HepG2 (cell line): Measurements from ENCODE around the gene AUP1. TPM values are rescaled to one million over a fixed set of nuclear protein-coding genes. Genes with fewer than 3 reads are reported as not detected.

Experiments
- AGO2 ChIP-seq: fragments of 200-400 bp; formaldehyde crosslinking; optimal IDR thresholded peaks from 2 replicates; pipeline ENCODE3; 2017; ENCODE audit warnings: mild to moderate bottlenecking, low read depth, low read length, moderate library complexity
- CENPX ChIP-seq: sonication (generic); formaldehyde crosslinking; IDR thresholded peaks from 2 replicates; pipeline ENCODE4 v1.9.0; 2021; ENCODE audit warnings: mild to moderate bottlenecking, missing genetic modification reagents, moderate library complexity
- EEA1 ChIP-seq: sonication (generic); formaldehyde crosslinking; IDR thresholded peaks from 2 replicates; pipeline ENCODE4 v1.5.1; 2020; ENCODE audit warnings: mild to moderate bottlenecking, missing genetic modification reagents, borderline replicate concordance
- FOXJ3 ChIP-seq: sonication (generic); formaldehyde crosslinking; IDR thresholded peaks from 2 replicates; pipeline ENCODE4 v1.4.0; 2020; ENCODE audit warnings: missing genetic modification reagents, mild to moderate bottlenecking, borderline replicate concordance
- HOXA5 ChIP-seq: sonication (generic); formaldehyde crosslinking; IDR thresholded peaks from 2 replicates; pipeline ENCODE4 v1.4.0; 2020; ENCODE audit warnings: missing genetic modification reagents
- HOXD1 ChIP-seq: sonication (generic); formaldehyde crosslinking; IDR thresholded peaks from 2 replicates; pipeline ENCODE4 v1.5.0; 2020; ENCODE audit warnings: missing genetic modification reagents
- KDM1A ChIP-seq: IDR thresholded peaks from 2 replicates; pipeline ENCODE4 v1.6.1; 2016; ENCODE audit warnings: missing compliant biosample characterization
- KLF11 ChIP-seq: IDR thresholded peaks from 2 replicates; pipeline ENCODE4 v1.6.1; 2016; ENCODE audit warnings: missing compliant biosample characterization
- KLF13 ChIP-seq: sonication (generic); formaldehyde crosslinking; IDR thresholded peaks from 2 replicates; pipeline ENCODE4 v1.4.0; 2020; ENCODE audit warnings: mild to moderate bottlenecking, missing genetic modification reagents
- MED8 ChIP-seq: sonication (generic); formaldehyde crosslinking; IDR thresholded peaks from 2 replicates; pipeline ENCODE4 v1.8.1; 2023; ENCODE audit warnings: mild to moderate bottlenecking, missing genetic modification reagents; ENCODE audit not compliant: insufficient replicate concordance
- NFRKB ChIP-seq: fragments of 450-650 bp; IDR thresholded peaks from 2 replicates; pipeline ENCODE4 v1.6.1; 2017
- PPARG ChIP-seq: conservative IDR thresholded peaks from 2 replicates; pipeline ENCODE4 v1.6.1; 2016; ENCODE audit warnings: missing biosample characterization, missing genetic modification reagents
- ZC3H13 ChIP-seq: sonication (generic); formaldehyde crosslinking; IDR thresholded peaks from 2 replicates; pipeline ENCODE4 v1.8.1; 2023; ENCODE audit warnings: mild to moderate bottlenecking, missing genetic modification reagents, moderate library complexity
- ZFP1 ChIP-seq: IDR thresholded peaks from 2 replicates; pipeline ENCODE4 v1.6.1; 2016
- ZNF296 ChIP-seq: sonication (generic); formaldehyde crosslinking; conservative IDR thresholded peaks from 2 replicates; pipeline ENCODE4 v1.5.0; 2020; ENCODE audit warnings: mild to moderate bottlenecking, missing genetic modification reagents
- ZNF354B ChIP-seq: sonication (generic); formaldehyde crosslinking; IDR thresholded peaks from 2 replicates; pipeline ENCODE4 v1.8.0; 2022; ENCODE audit warnings: mild to moderate bottlenecking, missing genetic modification reagents
- ZNF605 ChIP-seq: sonication (generic); formaldehyde crosslinking; IDR thresholded peaks from 2 replicates; pipeline ENCODE4 v1.8.0; 2022; ENCODE audit warnings: mild to moderate bottlenecking, missing genetic modification reagents
- ZNF749 ChIP-seq: sonication (generic); formaldehyde crosslinking; IDR thresholded peaks from 2 replicates; pipeline ENCODE4 v1.8.0; 2022; ENCODE audit warnings: mild to moderate bottlenecking, missing genetic modification reagents, moderate library complexity, borderline replicate concordance
- polyA plus RNA-seq, 8 experiments: library from polyadenylated mRNA; depleted of rRNA in 3 of 8; stranded (reverse) in 7 of 8; unstranded in 1 of 8; fragments of >200 nt; fragmentation: Illumina TruSeq in 4 of 8; extraction: Trizol in 4 of 8; gene quantifications; 2 replicates each; pipeline versions ENCODE4 v1.2.1 to v1.2.3, GENCODE V29; 2011 to 2016; ENCODE audit warnings: low read depth in 4 of 8, missing spikeins in 1 of 8, mixed read lengths in 1 of 8; ENCODE audit not compliant: insufficient read depth in 1 of 8
- total RNA-seq, 5 experiments: library from RNA; depleted of rRNA; stranded (reverse); fragments of >200 nt; fragmentation: Illumina TruSeq; extraction: Trizol; gene quantifications; 2 replicates each; pipeline ENCODE4 v1.2.3, GENCODE V29; 2016; ENCODE audit warnings: low read depth in 1 of 5
- TF ChIP-seq, protein P1 (sequence below): sonication (generic); formaldehyde crosslinking; IDR thresholded peaks from 2 replicates; pipeline ENCODE4 v1.5.0; 2020; ENCODE audit warnings: mild to moderate bottlenecking, missing genetic modification reagents, moderate library complexity
- TF ChIP-seq, protein P2 (sequence below): fragments of 450-650 bp; IDR thresholded peaks from 2 replicates; pipeline ENCODE4 v1.6.1; 2017
- TF ChIP-seq, protein P3 (sequence below): sonication (generic); formaldehyde crosslinking; IDR thresholded peaks from 2 replicates; pipeline ENCODE4 v1.4.0; 2020; ENCODE audit warnings: missing genetic modification reagents
- TF ChIP-seq, protein P4 (sequence below): sonication (generic); formaldehyde crosslinking; IDR thresholded peaks from 2 replicates; pipeline ENCODE4 v1.4.0; 2020; ENCODE audit warnings: missing genetic modification reagents, borderline replicate concordance

AUP1 gene
- total and polyA plus RNA-seq, 2 of the 13 experiments (the other 11 are each of a cell fraction or from before 2014, with no cell fraction given): 174 to 267 TPM

DNA sequence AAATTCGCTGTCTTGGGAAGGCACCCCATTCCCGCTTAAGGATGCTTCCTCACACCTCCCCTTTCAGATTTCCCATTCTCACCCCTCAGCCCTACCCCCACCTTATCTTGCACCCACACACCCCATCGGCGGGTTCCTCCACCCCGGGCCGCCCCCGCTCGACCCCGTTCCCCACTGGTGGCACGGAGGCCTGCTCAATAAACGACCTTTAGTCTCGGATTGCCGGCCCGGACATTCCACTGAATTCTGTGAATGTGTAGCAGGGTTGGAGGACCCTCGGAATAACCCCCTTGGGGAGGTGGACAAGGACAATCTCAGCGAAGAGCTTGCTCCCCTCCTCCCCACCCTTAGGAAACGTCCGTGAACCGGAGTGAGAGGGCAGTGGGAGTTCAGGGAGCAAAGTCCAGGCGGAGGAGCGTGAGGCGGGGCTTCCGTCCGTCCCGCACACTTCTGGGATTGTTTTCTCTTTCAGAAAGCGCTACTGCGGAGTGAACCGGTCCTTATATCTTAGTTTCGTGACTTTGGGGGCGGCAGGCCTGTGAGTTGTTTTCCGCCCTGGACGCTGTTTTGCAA lies 27.3 kb downstream of the AUP1 start (continued):
- TF ChIP-seq, protein P1, sequence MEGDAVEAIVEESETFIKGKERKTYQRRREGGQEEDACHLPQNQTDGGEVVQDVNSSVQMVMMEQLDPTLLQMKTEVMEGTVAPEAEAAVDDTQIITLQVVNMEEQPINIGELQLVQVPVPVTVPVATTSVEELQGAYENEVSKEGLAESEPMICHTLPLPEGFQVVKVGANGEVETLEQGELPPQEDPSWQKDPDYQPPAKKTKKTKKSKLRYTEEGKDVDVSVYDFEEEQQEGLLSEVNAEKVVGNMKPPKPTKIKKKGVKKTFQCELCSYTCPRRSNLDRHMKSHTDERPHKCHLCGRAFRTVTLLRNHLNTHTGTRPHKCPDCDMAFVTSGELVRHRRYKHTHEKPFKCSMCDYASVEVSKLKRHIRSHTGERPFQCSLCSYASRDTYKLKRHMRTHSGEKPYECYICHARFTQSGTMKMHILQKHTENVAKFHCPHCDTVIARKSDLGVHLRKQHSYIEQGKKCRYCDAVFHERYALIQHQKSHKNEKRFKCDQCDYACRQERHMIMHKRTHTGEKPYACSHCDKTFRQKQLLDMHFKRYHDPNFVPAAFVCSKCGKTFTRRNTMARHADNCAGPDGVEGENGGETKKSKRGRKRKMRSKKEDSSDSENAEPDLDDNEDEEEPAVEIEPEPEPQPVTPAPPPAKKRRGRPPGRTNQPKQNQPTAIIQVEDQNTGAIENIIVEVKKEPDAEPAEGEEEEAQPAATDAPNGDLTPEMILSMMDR: no peak
- TF ChIP-seq KLF11 (CRISPR knock-in tag): no peak
- peak; percentile 76 for TF ChIP-seq PPARG (CRISPR knock-in tag)
- no peak for TF ChIP-seq EEA1
- peak; percentile 85 for TF ChIP-seq HOXA5
- peak; percentile 37; the same call in 1 of the 2 replicates for TF ChIP-seq KDM1A (CRISPR knock-in tag)
- no peak for TF ChIP-seq HOXD1 (CRISPR knock-in tag)
- TF ChIP-seq CENPX (CRISPR knock-in tag): no peak
- TF ChIP-seq, protein P2, sequence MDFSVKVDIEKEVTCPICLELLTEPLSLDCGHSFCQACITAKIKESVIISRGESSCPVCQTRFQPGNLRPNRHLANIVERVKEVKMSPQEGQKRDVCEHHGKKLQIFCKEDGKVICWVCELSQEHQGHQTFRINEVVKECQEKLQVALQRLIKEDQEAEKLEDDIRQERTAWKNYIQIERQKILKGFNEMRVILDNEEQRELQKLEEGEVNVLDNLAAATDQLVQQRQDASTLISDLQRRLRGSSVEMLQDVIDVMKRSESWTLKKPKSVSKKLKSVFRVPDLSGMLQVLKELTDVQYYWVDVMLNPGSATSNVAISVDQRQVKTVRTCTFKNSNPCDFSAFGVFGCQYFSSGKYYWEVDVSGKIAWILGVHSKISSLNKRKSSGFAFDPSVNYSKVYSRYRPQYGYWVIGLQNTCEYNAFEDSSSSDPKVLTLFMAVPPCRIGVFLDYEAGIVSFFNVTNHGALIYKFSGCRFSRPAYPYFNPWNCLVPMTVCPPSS: no peak
- TF ChIP-seq ZNF296 (CRISPR knock-in tag): no peak
- TF ChIP-seq, protein P3, sequence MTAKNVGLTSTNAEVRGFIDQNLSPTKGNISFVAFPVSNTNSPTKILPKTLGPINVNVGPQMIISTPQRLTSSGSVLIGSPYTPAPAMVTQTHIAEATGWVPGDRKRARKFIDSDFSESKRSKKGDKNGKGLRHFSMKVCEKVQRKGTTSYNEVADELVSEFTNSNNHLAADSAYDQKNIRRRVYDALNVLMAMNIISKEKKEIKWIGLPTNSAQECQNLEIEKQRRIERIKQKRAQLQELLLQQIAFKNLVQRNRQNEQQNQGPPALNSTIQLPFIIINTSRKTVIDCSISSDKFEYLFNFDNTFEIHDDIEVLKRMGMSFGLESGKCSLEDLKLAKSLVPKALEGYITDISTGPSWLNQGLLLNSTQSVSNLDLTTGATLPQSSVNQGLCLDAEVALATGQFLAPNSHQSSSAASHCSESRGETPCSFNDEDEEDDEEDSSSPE (CRISPR knock-in tag): no peak
- TF ChIP-seq NFRKB: no peak
- no peak for TF ChIP-seq AGO2
- no peak for TF ChIP-seq KLF13 (CRISPR knock-in tag)
- TF ChIP-seq, protein P4, sequence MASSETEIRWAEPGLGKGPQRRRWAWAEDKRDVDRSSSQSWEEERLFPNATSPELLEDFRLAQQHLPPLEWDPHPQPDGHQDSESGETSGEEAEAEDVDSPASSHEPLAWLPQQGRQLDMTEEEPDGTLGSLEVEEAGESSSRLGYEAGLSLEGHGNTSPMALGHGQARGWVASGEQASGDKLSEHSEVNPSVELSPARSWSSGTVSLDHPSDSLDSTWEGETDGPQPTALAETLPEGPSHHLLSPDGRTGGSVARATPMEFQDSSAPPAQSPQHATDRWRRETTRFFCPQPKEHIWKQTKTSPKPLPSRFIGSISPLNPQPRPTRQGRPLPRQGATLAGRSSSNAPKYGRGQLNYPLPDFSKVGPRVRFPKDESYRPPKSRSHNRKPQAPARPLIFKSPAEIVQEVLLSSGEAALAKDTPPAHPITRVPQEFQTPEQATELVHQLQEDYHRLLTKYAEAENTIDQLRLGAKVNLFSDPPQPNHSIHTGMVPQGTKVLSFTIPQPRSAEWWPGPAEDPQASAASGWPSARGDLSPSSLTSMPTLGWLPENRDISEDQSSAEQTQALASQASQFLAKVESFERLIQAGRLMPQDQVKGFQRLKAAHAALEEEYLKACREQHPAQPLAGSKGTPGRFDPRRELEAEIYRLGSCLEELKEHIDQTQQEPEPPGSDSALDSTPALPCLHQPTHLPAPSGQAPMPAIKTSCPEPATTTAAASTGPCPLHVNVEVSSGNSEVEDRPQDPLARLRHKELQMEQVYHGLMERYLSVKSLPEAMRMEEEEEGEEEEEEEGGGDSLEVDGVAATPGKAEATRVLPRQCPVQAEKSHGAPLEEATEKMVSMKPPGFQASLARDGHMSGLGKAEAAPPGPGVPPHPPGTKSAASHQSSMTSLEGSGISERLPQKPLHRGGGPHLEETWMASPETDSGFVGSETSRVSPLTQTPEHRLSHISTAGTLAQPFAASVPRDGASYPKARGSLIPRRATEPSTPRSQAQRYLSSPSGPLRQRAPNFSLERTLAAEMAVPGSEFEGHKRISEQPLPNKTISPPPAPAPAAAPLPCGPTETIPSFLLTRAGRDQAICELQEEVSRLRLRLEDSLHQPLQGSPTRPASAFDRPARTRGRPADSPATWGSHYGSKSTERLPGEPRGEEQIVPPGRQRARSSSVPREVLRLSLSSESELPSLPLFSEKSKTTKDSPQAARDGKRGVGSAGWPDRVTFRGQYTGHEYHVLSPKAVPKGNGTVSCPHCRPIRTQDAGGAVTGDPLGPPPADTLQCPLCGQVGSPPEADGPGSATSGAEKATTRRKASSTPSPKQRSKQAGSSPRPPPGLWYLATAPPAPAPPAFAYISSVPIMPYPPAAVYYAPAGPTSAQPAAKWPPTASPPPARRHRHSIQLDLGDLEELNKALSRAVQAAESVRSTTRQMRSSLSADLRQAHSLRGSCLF (CRISPR knock-in tag): no peak
- no peak for TF ChIP-seq ZNF605 (CRISPR knock-in tag)
- 0 out of 2 replicates have a peak, but pooled peaks have one; percentile 12 for TF ChIP-seq ZNF749
- TF ChIP-seq MED8 (CRISPR knock-in tag): no peak
- no peak for TF ChIP-seq FOXJ3 (CRISPR knock-in tag)
- TF ChIP-seq ZFP1 (CRISPR knock-in tag): 0 out of 2 replicates have a peak, but pooled peaks have one; percentile 64
- peak; percentile 81; the same call in 1 of the 2 replicates for TF ChIP-seq ZC3H13 (CRISPR knock-in tag)
- no peak for TF ChIP-seq ZNF354B (CRISPR knock-in tag)
